Neural cell (in vitro differentiated cells): ENCODE measurements around the gene ZNF317. TPM values are rescaled to one million over a fixed set of nuclear protein-coding genes. Genes with fewer than 3 reads are reported as not detected.

ENCODE experiments used
- H2AFZ ChIP-seq: fragments of 200-600, 300-800 bp; sonication (generic), shearing (Covaris generic); 2 replicates; pipeline ENCODE4 v1.6.0; 2014; ENCODE audit warnings: low read depth, mild to moderate bottlenecking, antibody characterized with exemption, low read length, moderate library complexity
- H3F3A ChIP-seq: fragments of 200-600 bp; shearing (Covaris generic); 2 replicates; pipeline ENCODE4 v1.6.1; 2016; ENCODE audit warnings: mild to moderate bottlenecking, moderate library complexity, mixed read lengths, antibody characterized with exemption, low read length; ENCODE audit not compliant: insufficient read depth, poor library complexity, severe bottlenecking
- H3K27ac ChIP-seq: fragments of 200-600, 300-800 bp; sonication (generic), shearing (Covaris generic); 2 replicates; pipeline ENCODE4 v1.5.1; 2014; ENCODE audit warnings: mild to moderate bottlenecking, low read length, moderate library complexity
- H3K27me3 ChIP-seq: fragments of 300-800, 200-600 bp; sonication (generic), shearing (Covaris generic); 2 replicates; pipeline ENCODE4 v1.6.0; 2014; ENCODE audit warnings: mild to moderate bottlenecking, low read depth, low read length, moderate library complexity; ENCODE audit not compliant: insufficient read depth
- H3K36me3 ChIP-seq: fragments of 300-800, 200-600 bp; sonication (generic), shearing (Covaris generic); 2 replicates; pipeline ENCODE4 v1.5.1; 2014; ENCODE audit warnings: mild to moderate bottlenecking, antibody characterized with exemption, low read length, moderate library complexity; ENCODE audit not compliant: insufficient read depth
- H3K4me2 ChIP-seq: fragments of 300-800, 200-600 bp; sonication (generic), shearing (Covaris generic); 2 replicates; pipeline ENCODE4 v1.6.0; 2014; ENCODE audit warnings: mild to moderate bottlenecking, low read length
- H3K4me3 ChIP-seq: fragments of 300-800, 200-600 bp; sonication (generic), shearing (Covaris generic); 2 replicates; pipeline ENCODE4 v1.5.1; 2014; ENCODE audit warnings: mild to moderate bottlenecking, low read length, moderate library complexity
- H3K79me2 ChIP-seq: fragments of 200-600 bp; shearing (Covaris generic); replicated peaks from 2 replicates; pipeline ENCODE4 v1.6.0; 2014; ENCODE audit warnings: mild to moderate bottlenecking, low read length, moderate library complexity; ENCODE audit not compliant: insufficient read depth
- H3K9ac ChIP-seq: fragments of 300-800, 200-600 bp; sonication (generic), shearing (Covaris generic); 2 replicates; pipeline ENCODE4 v1.6.1; 2016; ENCODE audit warnings: mild to moderate bottlenecking, low read length, mixed read lengths
- H3K9me2 ChIP-seq: fragments of 200-600 bp; shearing (Covaris generic); 2 replicates; pipeline ENCODE4 v1.6.1; 2016; ENCODE audit warnings: mild to moderate bottlenecking, low read length, mixed read lengths; ENCODE audit not compliant: insufficient read depth
- H3K9me3 ChIP-seq: fragments of 200-600, 300-800 bp; sonication (generic), shearing (Covaris generic); 2 replicates; pipeline ENCODE4 v1.6.1; 2016; ENCODE audit warnings: mild to moderate bottlenecking, mixed run types, low read length, moderate library complexity, mixed read lengths
- H4K20me1 ChIP-seq: fragments of 200-600 bp; shearing (Covaris generic); 2 replicates; pipeline ENCODE4 v1.6.1; 2016; ENCODE audit warnings: mild to moderate bottlenecking, mixed run types; ENCODE audit not compliant: insufficient read depth
- CTCF ChIP-seq: fragments of 450-650 bp; IDR thresholded peaks from 2 replicates; pipeline ENCODE4 v1.5.1; 2014; ENCODE audit warnings: antibody characterized with exemption, mild to moderate bottlenecking, moderate library complexity; ENCODE audit not compliant: poor library complexity, severe bottlenecking
- EP300 ChIP-seq: fragments of 450-650 bp; conservative IDR thresholded peaks from 2 replicates; pipeline ENCODE4 v1.6.1; 2014; ENCODE audit warnings: antibody characterized with exemption, mild to moderate bottlenecking, moderate library complexity; ENCODE audit not compliant: poor library complexity, severe bottlenecking
- EZH2 ChIP-seq: fragments of 200-600, 300-800 bp; shearing (Covaris generic), sonication (generic); IDR thresholded peaks from 2 replicates; pipeline ENCODE4 v1.6.1; 2014; ENCODE audit warnings: antibody characterized with exemption, low read length, borderline replicate concordance, mild to moderate bottlenecking; ENCODE audit not compliant: insufficient read depth, poor library complexity, severe bottlenecking
- MXI1 ChIP-seq: fragments of 450-650 bp; conservative IDR thresholded peaks from 2 replicates; pipeline ENCODE4 v1.6.1; 2014; ENCODE audit warnings: antibody characterized with exemption, mild to moderate bottlenecking; ENCODE audit not compliant: poor library complexity, severe bottlenecking
- RAD21 ChIP-seq: fragments of 450-650 bp; conservative IDR thresholded peaks from 2 replicates; pipeline ENCODE4 v1.6.1; 2014; ENCODE audit warnings: antibody characterized with exemption, mild to moderate bottlenecking, moderate library complexity
- SMC3 ChIP-seq: fragments of 450-650 bp; conservative IDR thresholded peaks from 2 replicates; pipeline ENCODE4 v1.6.1; 2014; ENCODE audit warnings: antibody characterized with exemption, mild to moderate bottlenecking, moderate library complexity; ENCODE audit not compliant: poor library complexity
- TAF1 ChIP-seq: IDR thresholded peaks from 2 replicates; pipeline ENCODE4 v1.6.1; 2012; ENCODE audit warnings: low read depth
- polyA plus RNA-seq: library from polyadenylated mRNA; depleted of rRNA; stranded (reverse); fragments of >200 nt; gene quantifications from 2 replicates; pipeline ENCODE4 v1.2.3, GENCODE V29; 2014
- TF ChIP-seq, protein P1 (sequence below): IDR thresholded peaks from 2 replicates; pipeline ENCODE4 v1.6.1; 2012; ENCODE audit warnings: borderline replicate concordance

ZNF317 gene
- polyA plus RNA-seq, 1 donor from 2014 or later: 14.5 TPM

DNA sequence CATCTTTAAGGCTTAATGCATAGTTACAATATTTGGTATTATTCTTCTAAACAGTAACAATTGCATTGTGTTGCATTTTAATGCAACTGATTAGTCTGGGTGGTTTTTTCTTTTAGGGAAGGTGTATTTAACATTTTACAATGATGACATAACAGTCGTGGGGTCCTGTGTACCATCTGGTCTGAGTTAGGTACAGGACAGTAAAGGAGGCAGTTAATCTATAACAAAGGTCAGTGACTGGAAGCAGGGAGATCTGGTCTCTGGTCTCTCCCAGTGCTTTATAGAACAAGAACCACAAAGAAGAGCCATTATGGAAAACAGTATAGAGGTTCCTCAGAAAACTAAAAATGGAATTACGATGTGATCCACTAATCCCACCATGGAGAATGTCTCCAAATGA, 30.2 kb upstream of the ZNF317 start:
- TF ChIP-seq EP300 (no peak), MXI1 (no peak), TAF1 (no peak), RAD21 (no peak), EZH2 (no peak), CTCF (no peak), SMC3 (no peak)
- Histone ChIP-seq H2AFZ (no peak overlapping the region), H3K79me2 (no peaks in the 10 kb centered on the region), H3K27ac (no peak overlapping the region), H3K36me3 (no peaks in the 10 kb centered on the region), H4K20me1 (no peaks in the 10 kb centered on the region), H3F3A (no peaks in the 10 kb centered on the region), H3K9me3 (no peaks in the 10 kb centered on the region), H3K27me3 (no peaks in the 10 kb centered on the region), H3K9ac (no peak overlapping the region), H3K9me2 (no peaks in the 10 kb centered on the region), H3K4me3 (no peak overlapping the region), H3K4me2 (no peak overlapping the region)

DNA sequence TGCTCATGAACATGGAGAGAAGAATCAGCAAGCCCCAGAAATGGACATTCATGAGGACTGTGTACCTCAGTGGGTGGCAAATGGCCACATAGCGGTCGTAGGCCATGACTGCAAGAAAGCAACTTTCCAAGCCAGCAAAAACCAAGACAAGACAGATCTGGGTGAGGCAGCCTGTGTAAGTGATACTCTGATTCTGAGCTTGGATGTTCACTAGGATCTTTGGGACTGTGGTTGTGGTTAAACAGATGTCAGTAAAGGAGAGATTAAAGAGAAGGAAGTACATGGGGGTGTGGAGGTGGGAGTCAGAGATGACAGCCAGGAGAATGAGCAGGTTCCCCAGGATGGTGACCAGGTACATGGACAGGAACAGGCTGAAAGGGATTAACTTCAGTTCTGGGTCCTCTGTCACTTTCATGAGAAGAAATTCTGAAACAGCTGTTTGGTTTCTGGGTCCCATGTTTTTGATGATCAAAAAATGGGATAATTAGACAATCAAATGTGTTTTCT, 24.8 kb upstream of the ZNF317 start, which contains the start of gene OR7G1:
Gene OR7G1, minus strand, starts transcription at position 457 of the 507 bp plus-strand sequence. Its CDS starts 0 bp downstream, at position 457.
- no peaks in the 10 kb centered on the region for H3K27me3 ChIP-seq
- no peak within 1 kb of the TSS for H2AFZ ChIP-seq
- no peaks in the 10 kb centered on the region for H3K79me2 ChIP-seq
- H3K27ac ChIP-seq: no peak within 1 kb of the TSS
- no peaks in the 10 kb centered on the region for H4K20me1 ChIP-seq
- H3F3A ChIP-seq: no peaks in the 10 kb centered on the region
- H3K4me3 ChIP-seq: no peak within 1 kb of the TSS
- H3K9me2 ChIP-seq: no peaks in the 10 kb centered on the region
- H3K9ac ChIP-seq: no peak within 1 kb of the TSS
- TF ChIP-seq CTCF: no peak
- TF ChIP-seq MXI1: no peak
- TF ChIP-seq, protein P1, sequence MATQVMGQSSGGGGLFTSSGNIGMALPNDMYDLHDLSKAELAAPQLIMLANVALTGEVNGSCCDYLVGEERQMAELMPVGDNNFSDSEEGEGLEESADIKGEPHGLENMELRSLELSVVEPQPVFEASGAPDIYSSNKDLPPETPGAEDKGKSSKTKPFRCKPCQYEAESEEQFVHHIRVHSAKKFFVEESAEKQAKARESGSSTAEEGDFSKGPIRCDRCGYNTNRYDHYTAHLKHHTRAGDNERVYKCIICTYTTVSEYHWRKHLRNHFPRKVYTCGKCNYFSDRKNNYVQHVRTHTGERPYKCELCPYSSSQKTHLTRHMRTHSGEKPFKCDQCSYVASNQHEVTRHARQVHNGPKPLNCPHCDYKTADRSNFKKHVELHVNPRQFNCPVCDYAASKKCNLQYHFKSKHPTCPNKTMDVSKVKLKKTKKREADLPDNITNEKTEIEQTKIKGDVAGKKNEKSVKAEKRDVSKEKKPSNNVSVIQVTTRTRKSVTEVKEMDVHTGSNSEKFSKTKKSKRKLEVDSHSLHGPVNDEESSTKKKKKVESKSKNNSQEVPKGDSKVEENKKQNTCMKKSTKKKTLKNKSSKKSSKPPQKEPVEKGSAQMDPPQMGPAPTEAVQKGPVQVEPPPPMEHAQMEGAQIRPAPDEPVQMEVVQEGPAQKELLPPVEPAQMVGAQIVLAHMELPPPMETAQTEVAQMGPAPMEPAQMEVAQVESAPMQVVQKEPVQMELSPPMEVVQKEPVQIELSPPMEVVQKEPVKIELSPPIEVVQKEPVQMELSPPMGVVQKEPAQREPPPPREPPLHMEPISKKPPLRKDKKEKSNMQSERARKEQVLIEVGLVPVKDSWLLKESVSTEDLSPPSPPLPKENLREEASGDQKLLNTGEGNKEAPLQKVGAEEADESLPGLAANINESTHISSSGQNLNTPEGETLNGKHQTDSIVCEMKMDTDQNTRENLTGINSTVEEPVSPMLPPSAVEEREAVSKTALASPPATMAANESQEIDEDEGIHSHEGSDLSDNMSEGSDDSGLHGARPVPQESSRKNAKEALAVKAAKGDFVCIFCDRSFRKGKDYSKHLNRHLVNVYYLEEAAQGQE: no peak
- TF ChIP-seq TAF1: no peak
- TF ChIP-seq RAD21: no peak
- no peak for TF ChIP-seq SMC3
- no peak for TF ChIP-seq EZH2
- no peaks in the 10 kb centered on the region for H3K36me3 ChIP-seq
- no peaks in the 10 kb centered on the region for H3K9me3 ChIP-seq
- H3K4me2 ChIP-seq: no peak within 1 kb of the TSS
